Neural progenitor cell (in vitro differentiated cells): ENCODE results near the gene CBLC. TPM values are rescaled to one million over a fixed set of nuclear protein-coding genes. Genes with fewer than 3 reads are reported as not detected.

Source experiments
- DNase-seq: peaks from one replicate; pipeline ENCODE4 v3.0.0-alpha.2; 2016; ENCODE audit warnings: low spot score
- H2AFZ ChIP-seq: fragments of 200-600 bp; sonication (generic); replicated peaks from 2 replicates; pipeline ENCODE4 v1.6.1; 2016; ENCODE audit warnings: antibody characterized with exemption
- H3F3A ChIP-seq: fragments of 200-600 bp; sonication (generic); 2 replicates; pipeline ENCODE4 v1.6.1; 2016; ENCODE audit warnings: antibody characterized with exemption, low read depth
- H3K27ac ChIP-seq: fragments of 200-600 bp; sonication (generic); 2 replicates; pipeline ENCODE4 v1.5.1; 2016; ENCODE audit warnings: mild to moderate bottlenecking
- H3K27me3 ChIP-seq: fragments of 200-600 bp; sonication (generic); 2 replicates; pipeline ENCODE4 v1.6.1; 2016; ENCODE audit warnings: mild to moderate bottlenecking, moderate library complexity
- H3K36me3 ChIP-seq: fragments of 200-600 bp; sonication (generic); 2 replicates; pipeline ENCODE4 v1.5.1; 2016
- H3K4me1 ChIP-seq: fragments of 200-600 bp; sonication (generic); 2 replicates; pipeline ENCODE4 v1.6.1; 2016; ENCODE audit warnings: mixed run types
- H3K4me2 ChIP-seq: fragments of 200-600 bp; sonication (generic); 2 replicates; pipeline ENCODE4 v1.6.1; 2016
- H3K4me3 ChIP-seq: fragments of 200-600 bp; sonication (generic); 2 replicates; pipeline ENCODE4 v1.5.1; 2016
- H3K79me2 ChIP-seq: fragments of 200-600 bp; sonication (generic); 2 replicates; pipeline ENCODE4 v1.6.1; 2016; ENCODE audit warnings: low read depth
- H3K9ac ChIP-seq: fragments of 200-600 bp; sonication (generic); 2 replicates; pipeline ENCODE4 v1.6.1; 2016
- H3K9me3 ChIP-seq: fragments of 200-600 bp; sonication (generic); 2 replicates; pipeline ENCODE4 v1.5.1; 2016; ENCODE audit warnings: low read depth
- H4K20me1 ChIP-seq: fragments of 200-600 bp; sonication (generic); 2 replicates; pipeline ENCODE4 v1.6.1; 2016; ENCODE audit warnings: low read depth
- H3K27ac Mint-ChIP-seq: 3 replicates; pipeline ENCODE4 v1.8.0; 2021; ENCODE audit warnings: mixed read lengths
- H3K27me3 Mint-ChIP-seq: 2 replicates; pipeline ENCODE4 v1.8.0; 2022; ENCODE audit warnings: low read depth, mild to moderate bottlenecking, inconsistent platforms, moderate library complexity, mixed read lengths; ENCODE audit not compliant: insufficient read depth
- H3K36me3 Mint-ChIP-seq: 3 replicates; pipeline ENCODE4 v1.8.0; 2021; ENCODE audit warnings: mixed read lengths
- H3K4me1 Mint-ChIP-seq: 3 replicates; pipeline ENCODE4 v1.8.0; 2021; ENCODE audit warnings: mixed read lengths
- H3K4me3 Mint-ChIP-seq: 3 replicates; pipeline ENCODE4 v1.8.0; 2021; ENCODE audit warnings: mild to moderate bottlenecking, moderate library complexity, mixed read lengths
- H3K9me3 Mint-ChIP-seq: 3 replicates; pipeline ENCODE4 v1.8.0; 2020; ENCODE audit warnings: mixed read lengths
- CTCF ChIP-seq: fragments of 200-600 bp; sonication (generic); IDR thresholded peaks from 2 replicates; pipeline ENCODE4 v1.5.1; 2017; ENCODE audit warnings: antibody characterized with exemption, mild to moderate bottlenecking
- EZH2 ChIP-seq: fragments of 200-600 bp; sonication (generic); IDR thresholded peaks from 2 replicates; pipeline ENCODE4 v1.6.1; 2017; ENCODE audit warnings: antibody characterized with exemption, mild to moderate bottlenecking, moderate library complexity
- EZH2phosphoT487 ChIP-seq: fragments of 200-600 bp; sonication (generic); IDR thresholded peaks from 2 replicates; pipeline ENCODE4 v1.6.1; 2017; ENCODE audit warnings: antibody characterized with exemption
- total RNA-seq: library from RNA; depleted of rRNA; stranded (reverse); fragments of >200 nt; gene quantifications from 2 replicates; pipeline ENCODE4 v1.2.3, GENCODE V29; 2015; ENCODE audit warnings: low replicate concordance

CBLC gene
- total RNA-seq, 1 donor from 2014 or later, result 1.5 TPM

- no peaks in the 10 kb centered on the region for H4K20me1 ChIP-seq
Observed at GRCh38 chr19:44738136-44738535, 39.6 kb upstream of the CBLC start.

GRCh38 chr19:44738603-44739558, 38.8 kb upstream of the CBLC start:
- H3K4me2 ChIP-seq, result no peak overlapping the region
- no peak overlapping the region for H2AFZ ChIP-seq
- H3K9ac ChIP-seq, result no peak overlapping the region
- H3K79me2 ChIP-seq, result no peaks in the 10 kb centered on the region
- peaks cover 22% of the 10 kb centered on the region for H3K27me3 Mint-ChIP-seq
- H3K4me1 ChIP-seq, result no peaks in the 10 kb centered on the region
- H3K4me1 Mint-ChIP-seq, result peaks cover 7% of the 10 kb centered on the region
- no peaks in the 10 kb centered on the region for H4K20me1 ChIP-seq
- H3K36me3 ChIP-seq, result no peaks in the 10 kb centered on the region
- H3K4me3 ChIP-seq, result no peak overlapping the region
- H3K9me3 Mint-ChIP-seq, result no peaks in the 10 kb centered on the region
- no peaks in the 10 kb centered on the region for H3F3A ChIP-seq
- TF ChIP-seq EZH2 (no peak), CTCF (no peak), EZH2phosphoT487 (no peak)
- DNase-seq, result no peak
- H3K4me3 Mint-ChIP-seq, result no peak overlapping the region
- no peak overlapping the region for H3K27ac Mint-ChIP-seq
- no peaks in the 10 kb centered on the region for H3K9me3 ChIP-seq
- H3K36me3 Mint-ChIP-seq, result no peaks in the 10 kb centered on the region
- no peaks in the 10 kb centered on the region for H3K27me3 ChIP-seq
- no peak overlapping the region for H3K27ac ChIP-seq

More at GRCh38 chr19:44738136-44738535, 39.6 kb upstream of the CBLC start:
- DNase-seq, result no peak
- no peaks in the 10 kb centered on the region for H3K79me2 ChIP-seq
- H3K4me3 Mint-ChIP-seq, result no peak overlapping the region
- no peaks in the 10 kb centered on the region for H3K27me3 ChIP-seq
- H2AFZ ChIP-seq, result no peak overlapping the region
- H3K36me3 Mint-ChIP-seq, result no peaks in the 10 kb centered on the region
- H3K4me2 ChIP-seq, result no peak overlapping the region
- no peaks in the 10 kb centered on the region for H3K4me1 ChIP-seq
- H3K9me3 Mint-ChIP-seq, result no peaks in the 10 kb centered on the region
- no peak overlapping the region for H3K27ac Mint-ChIP-seq
- H3K4me1 Mint-ChIP-seq, result peaks cover 7% of the 10 kb centered on the region
- H3K9me3 ChIP-seq, result no peaks in the 10 kb centered on the region
- no peak overlapping the region for H3K27ac ChIP-seq
- no peak overlapping the region for H3K9ac ChIP-seq
- H3K4me3 ChIP-seq, result no peak overlapping the region
- no peaks in the 10 kb centered on the region for H3F3A ChIP-seq
- peaks cover 26% of the 10 kb centered on the region for H3K27me3 Mint-ChIP-seq
- TF ChIP-seq EZH2phosphoT487, result no peak
- no peak for TF ChIP-seq EZH2
- TF ChIP-seq CTCF, result no peak
- no peaks in the 10 kb centered on the region for H3K36me3 ChIP-seq

- no peaks in the 10 kb centered on the region for H3F3A ChIP-seq
- peaks cover 10% of the 10 kb centered on the region for H3K27me3 ChIP-seq
- Mint-ChIP-seq H3K36me3 (no peaks in the 10 kb centered on the region), H3K27me3 (peaks cover 21% of the 10 kb centered on the region), H3K9me3 (no peaks in the 10 kb centered on the region), H3K27ac (no peak overlapping the region), H3K4me1 (peaks cover 7% of the 10 kb centered on the region), H3K4me3 (no peak overlapping the region)
- H3K4me3 ChIP-seq, result no peak overlapping the region
- DNase-seq, result no peak
- no peak overlapping the region for H2AFZ ChIP-seq
- H4K20me1 ChIP-seq, result no peaks in the 10 kb centered on the region
- no peak for TF ChIP-seq EZH2phosphoT487
- no peak for TF ChIP-seq CTCF
- no peak for TF ChIP-seq EZH2
- H3K9me3 ChIP-seq, result no peaks in the 10 kb centered on the region
- no peak overlapping the region for H3K9ac ChIP-seq
- H3K36me3 ChIP-seq, result no peaks in the 10 kb centered on the region
- no peaks in the 10 kb centered on the region for H3K4me1 ChIP-seq
- no peaks in the 10 kb centered on the region for H3K79me2 ChIP-seq
- H3K4me2 ChIP-seq, result no peak overlapping the region
- H3K27ac ChIP-seq, result no peak overlapping the region
Observed at GRCh38 chr19:44740351-44740824, 37.3 kb upstream of the CBLC start.
